GM21360 (cell line): Measurements from ENCODE around the gene GMDS.
"Not testable (repeated sequence)": the region's sequence is repeated elsewhere in the genome, so short reads cannot be mapped to it uniquely, and the experiment has no call there.

Experiments used
- ATAC-seq: cut with Tn5 transposase; IDR thresholded peaks from one replicate; pipeline ENCODE4 v1.9.1; 2021; ENCODE audit warnings: mild to moderate bottlenecking, moderate library complexity; ENCODE audit not compliant: unreplicated experiment

Gene GMDS

GRCh38 chr6:1764397-1764987, 480.9 kb downstream of the GMDS start:
- ATAC-seq: no peak

- no peak for ATAC-seq
These were observed 482.0 kb downstream of the GMDS start for GRCh38 chr6:1763404-1763803.

DNA sequence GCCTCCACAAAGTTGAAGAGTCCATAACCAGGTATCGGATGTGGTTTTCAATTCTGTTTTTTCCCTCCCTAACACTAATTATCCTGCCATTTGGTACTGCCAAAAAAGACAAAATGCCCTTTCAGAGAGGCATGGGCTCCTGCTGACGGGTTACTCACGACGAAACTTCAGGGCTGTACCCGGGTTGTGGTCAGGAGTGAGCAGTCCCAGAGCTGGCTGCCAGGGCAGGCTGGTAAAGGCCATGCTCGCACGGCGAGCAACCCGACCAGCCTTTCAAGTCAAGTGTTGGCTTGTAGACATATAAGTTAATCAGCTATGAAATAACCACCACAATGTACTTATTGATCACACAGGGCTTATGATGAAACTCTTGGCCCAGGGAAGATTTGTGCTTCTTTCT, 483.2 kb downstream of the GMDS start:
- ATAC-seq: no peak

DNA sequence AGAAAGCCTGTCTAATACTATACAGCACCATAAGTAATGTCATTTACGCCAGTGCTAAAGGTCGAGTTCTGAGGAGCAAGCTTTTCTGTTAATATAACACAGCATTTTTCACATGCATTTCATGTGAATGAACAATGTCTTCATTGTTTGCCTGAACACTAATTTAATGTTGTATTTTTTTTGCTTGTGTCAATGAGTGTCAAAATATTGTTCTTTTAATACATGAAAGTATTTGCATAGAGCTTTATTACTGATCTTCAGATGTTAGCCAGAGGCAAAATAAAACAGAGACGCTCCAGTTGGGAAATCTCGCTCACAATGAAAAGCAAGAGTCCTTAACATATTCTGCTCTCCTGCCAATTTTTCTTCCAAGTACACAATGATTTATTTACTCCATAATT, 483.9 kb downstream of the GMDS start:
- ATAC-seq: no peak

- no peak for ATAC-seq
These were observed 484.5 kb downstream of the GMDS start for GRCh38 chr6:1760876-1761275.

- ATAC-seq: no peak
These were observed 485.5 kb downstream of the GMDS start for GRCh38 chr6:1759870-1760269.

GRCh38 chr6:1758076-1758679, 487.2 kb downstream of the GMDS start:
- ATAC-seq: no peak

- no peak for ATAC-seq
These were observed 488.3 kb downstream of the GMDS start for GRCh38 chr6:1757131-1757530.

DNA sequence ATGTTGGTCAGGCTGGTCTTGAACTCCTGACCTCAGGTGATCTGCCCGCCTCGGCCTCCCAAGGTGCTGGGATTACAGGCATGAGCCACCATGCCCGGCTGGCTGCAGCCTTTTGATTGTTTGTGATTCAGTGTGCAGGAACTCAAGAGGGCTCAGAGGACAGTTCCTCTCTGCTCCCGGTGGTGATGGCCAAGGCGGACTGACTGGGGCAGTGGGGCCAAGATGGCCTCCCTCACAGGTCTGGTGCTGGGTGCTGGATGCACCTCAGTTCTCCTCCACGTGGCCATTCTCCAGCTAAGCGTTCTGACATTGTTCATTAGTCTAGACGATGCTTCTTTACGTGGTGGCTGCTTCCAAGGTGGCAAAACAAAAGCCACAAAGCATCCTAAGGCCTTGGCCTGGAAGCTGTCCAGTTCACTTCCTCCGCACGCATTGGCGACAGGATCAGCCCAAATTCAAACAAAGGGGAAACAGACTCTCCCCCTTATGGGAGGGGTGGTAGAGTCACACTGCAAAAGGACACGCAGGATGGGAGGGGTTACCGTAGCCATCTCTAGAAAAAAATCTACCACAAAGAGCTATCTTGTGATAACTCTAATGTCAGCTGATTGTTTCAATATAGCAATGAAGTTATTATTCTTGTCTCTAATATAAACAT, 488.8 kb downstream of the GMDS start:
- ATAC-seq: no peak

GRCh38 chr6:1751063-1751462, 494.3 kb downstream of the GMDS start:
- ATAC-seq: not testable (repeated sequence)

DNA sequence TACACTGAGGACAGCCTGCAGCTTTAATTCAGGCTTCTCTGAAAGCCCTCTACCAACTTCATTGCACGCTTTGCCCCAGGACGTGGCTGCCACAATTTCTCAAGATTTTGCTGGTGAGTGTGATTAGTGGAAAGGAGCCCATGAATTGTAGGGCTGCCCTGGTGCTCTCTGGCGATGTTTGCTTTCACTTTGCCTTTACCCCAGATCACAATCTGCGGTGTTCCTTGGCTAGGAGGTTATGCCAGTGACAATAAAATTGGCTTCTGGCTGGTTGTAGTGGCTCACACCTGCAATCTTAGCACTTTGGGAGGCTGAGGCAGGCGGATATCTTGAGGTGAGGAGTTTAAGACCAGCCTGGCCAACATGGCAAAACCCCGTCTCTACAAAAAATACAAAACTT, 496.4 kb downstream of the GMDS start:
- no peak for ATAC-seq

GRCh38 chr6:1747531-1747930, 497.9 kb downstream of the GMDS start:
- no peak for ATAC-seq

DNA sequence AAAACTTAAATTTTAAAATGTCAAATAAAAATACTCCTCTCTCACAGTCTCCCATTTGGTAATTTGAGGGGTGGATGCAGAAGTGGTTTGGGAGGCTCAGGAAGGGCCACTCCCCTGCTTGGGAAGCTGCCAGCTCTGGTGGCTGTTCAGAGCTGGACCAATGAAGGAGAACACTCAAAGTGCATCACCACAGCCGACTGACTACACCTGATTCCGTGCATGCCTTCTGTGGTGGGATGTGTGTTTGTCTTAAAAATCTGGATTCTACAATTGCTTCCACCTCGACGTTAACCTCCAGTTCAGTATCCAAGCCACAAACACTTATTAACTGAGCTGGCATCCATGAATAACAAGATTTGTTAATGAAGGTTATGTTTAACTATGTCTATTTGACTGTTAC, 498.4 kb downstream of the GMDS start:
- ATAC-seq: no peak

GRCh38 chr6:1745814-1746213, 499.6 kb downstream of the GMDS start:
- no peak for ATAC-seq

- ATAC-seq: no peak
These were observed 500.9 kb downstream of the GMDS start for GRCh38 chr6:1744543-1744942.

DNA sequence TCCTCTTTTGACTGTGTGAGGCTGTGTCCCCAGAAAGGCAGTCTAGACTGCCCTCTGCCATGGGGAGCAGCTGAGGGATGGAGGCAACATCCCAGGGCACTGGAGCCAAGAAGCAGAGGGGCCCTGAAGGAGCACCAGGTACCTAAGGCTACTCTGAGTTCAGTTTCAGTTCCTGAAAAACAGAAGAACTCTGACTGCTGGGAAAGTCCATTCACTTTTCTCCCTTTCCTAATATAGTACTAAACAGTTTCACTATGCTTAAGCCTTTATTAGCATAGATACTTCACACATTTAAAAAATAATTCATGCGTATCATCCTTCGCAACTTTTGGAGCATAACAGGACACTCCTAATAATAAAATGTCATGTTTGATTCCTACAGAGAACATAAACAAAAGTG, 505.7 kb downstream of the GMDS start:
- ATAC-seq: peak; percentile 95

- ATAC-seq: peak; percentile 33
These were observed 506.2 kb downstream of the GMDS start for GRCh38 chr6:1739220-1739619.

DNA sequence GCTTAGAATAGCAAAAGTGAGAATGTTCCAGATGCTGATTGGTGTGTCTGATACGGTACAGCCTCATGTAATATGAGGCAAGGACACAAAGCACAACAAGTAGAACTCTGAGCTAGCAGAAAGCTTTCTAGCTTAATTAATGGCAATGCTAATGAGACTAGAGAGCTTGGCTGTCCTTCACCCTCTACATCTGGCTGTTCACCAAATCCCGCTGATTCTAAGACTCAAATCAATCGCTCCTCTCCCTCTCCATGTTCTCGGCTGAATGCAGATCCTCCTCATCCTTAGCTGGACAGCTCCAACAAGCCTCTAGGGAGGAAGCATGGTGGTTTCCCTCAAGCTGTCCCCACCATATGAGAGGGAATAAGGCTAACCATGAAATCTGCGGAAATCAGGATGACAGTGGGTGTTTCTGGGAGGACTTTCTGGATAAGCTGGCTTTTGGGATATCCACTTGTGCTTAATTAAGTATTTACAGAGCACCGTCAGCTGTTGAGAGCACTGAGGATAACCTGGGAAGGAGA, 506.8 kb downstream of the GMDS start:
- no peak for ATAC-seq

- ATAC-seq: no peak
These were observed 507.7 kb downstream of the GMDS start for GRCh38 chr6:1737463-1738311.

- no peak for ATAC-seq
These were observed 508.9 kb downstream of the GMDS start for GRCh38 chr6:1736346-1737105.
